ENCODE measurements around the gene ATP8A1.

ATP8A1 gene

GRCh38 chr4:42361456-42361855 is 295.4 kb downstream of the ATP8A1 start:
- no peak for TF ChIP-seq CTCF (IDR thresholded peaks at IDR 0.05; ENCODE audit: low read depth, low read length, missing control alignments)
- DNase-seq (ENCODE audit: extremely low read depth, low read depth) = no peak

GRCh38 chr4:42360256-42360669 is 296.6 kb downstream of the ATP8A1 start:
- TF ChIP-seq CTCF (IDR thresholded peaks at IDR 0.05; ENCODE audit: low read depth, low read length, missing control alignments) = no peak
- H3K4me3 ChIP-seq (replicated peaks; ENCODE audit: low read depth, low read length) = no peak overlapping the region
- no peak for DNase-seq (ENCODE audit: extremely low read depth, low read depth)

More at GRCh38 chr4:42361456-42361855, 295.4 kb downstream of the ATP8A1 start:
- H3K4me3 ChIP-seq (replicated peaks; ENCODE audit: low read depth, low read length) = no peak overlapping the region

GRCh38 chr4:42359711-42360110 is 297.2 kb downstream of the ATP8A1 start:
- no peak for TF ChIP-seq CTCF (IDR thresholded peaks at IDR 0.05; ENCODE audit: low read depth, low read length, missing control alignments)
- DNase-seq (ENCODE audit: extremely low read depth, low read depth) = no peak
- H3K4me3 ChIP-seq (replicated peaks; ENCODE audit: low read depth, low read length) = no peak overlapping the region

Data from HFF-Myc (cell line).